Sigmoid colon (tissue), 7 donors: Measurements from ENCODE around the gene SHC1. TPM values are rescaled to one million over a fixed set of nuclear protein-coding genes. Genes with fewer than 3 reads are reported as not detected.

ENCODE experiments used
- DNase-seq: peaks from one replicate; pipeline ENCODE4 v3.0.0-alpha.2; 2019
- H3K27ac ChIP-seq, 4 donors: fragments of 200-600 bp; sonication (generic); one replicate each; pipeline ENCODE4 v1.5.1; 2016 to 2019; ENCODE audit warnings: mild to moderate bottlenecking in 1 of 4
- H3K27me3 ChIP-seq, 3 donors: fragments of 200-600 bp; sonication (generic); one replicate each; pipeline ENCODE4 v1.5.1; 2019; ENCODE audit warnings: mild to moderate bottlenecking in 1 of 3
- H3K36me3 ChIP-seq, 4 donors: fragments of 200-600 bp; sonication (generic); one replicate each; pipeline ENCODE4 v1.5.1; 2016 to 2019
- H3K4me1 ChIP-seq, 4 donors: fragments of 200-600 bp; sonication (generic); one replicate each; pipeline ENCODE4 v1.5.1; 2017 to 2019
- H3K4me3 ChIP-seq, 4 donors: fragments of 200-600 bp; sonication (generic); one replicate each; pipeline ENCODE4 v1.5.1; 2017 to 2019; ENCODE audit warnings: mild to moderate bottlenecking in 2 of 4, moderate library complexity in 1 of 4
- H3K9me3 ChIP-seq, 4 donors: fragments of 200-600 bp in 3 of 4; sonication (generic) in 3 of 4; one replicate each; pipeline versions ENCODE4 v1.5.1 to v1.6.1; 2013 to 2019
- EP300 ChIP-seq, 4 donors: sonication (generic); formaldehyde crosslinking; IDR thresholded peaks; one replicate each; pipeline ENCODE4 v1.6.1; 2017; ENCODE audit warnings: antibody characterized with exemption in 4 of 4
- POLR2A ChIP-seq, 2 donors: fragments of 450-650 bp; IDR thresholded peaks; one replicate each; pipeline ENCODE4 v1.6.1; 2016; ENCODE audit warnings: antibody characterized with exemption in 2 of 2, mild to moderate bottlenecking in 2 of 2, moderate library complexity in 2 of 2
- POLR2AphosphoS5 ChIP-seq, 4 donors: sonication (generic); formaldehyde crosslinking; IDR thresholded peaks; one replicate each; pipeline ENCODE4 v1.6.1; 2017; ENCODE audit warnings: antibody characterized with exemption in 4 of 4
- WGBS, 2 donors: extraction: QIAGEN DNeasy Blood & Tissue Kit; methylation state at CpG; one replicate each; pipeline ENCODE4 v1.1.7; 2013; 5-methylcytosine and 5-hydroxymethylcytosine counted together
- intact Hi-C: fragments of 100-400 bp; cut with DNase I; formaldehyde crosslinking; loops from one replicate; pipeline ENCODE4 v1.15.1; 2023
- polyA plus RNA-seq, 3 donors: library from polyadenylated mRNA; stranded (reverse); fragments of 200-250 nt; gene quantifications; one replicate each; pipeline ENCODE4 v1.2.3, GENCODE V29; 2013
- total RNA-seq, 4 donors: library from RNA; depleted of rRNA; stranded (reverse); fragments of >200 nt; gene quantifications; one replicate each; pipeline ENCODE4 v1.1.0, GENCODE V29; 2016
- TF ChIP-seq, protein P1 (sequence below), 4 experiments: fragments of 450-650 bp in 3 of 4; fragments of 200-600 bp in 1 of 4; IDR thresholded peaks; one replicate each; pipeline ENCODE4 v1.5.1; 2016 to 2019; ENCODE audit warnings: antibody characterized with exemption in 4 of 4, mild to moderate bottlenecking in 3 of 4, moderate library complexity in 2 of 4
- donor health status: healthy with polysubstance abuse.
- donor health status: Bipolar disorder and iron deficiency.
- donor health status: healthy.

Gene SHC1
- total and polyA plus RNA-seq, 7 donors: 49.2 to 80.4 (median 62.6) TPM

DNA sequence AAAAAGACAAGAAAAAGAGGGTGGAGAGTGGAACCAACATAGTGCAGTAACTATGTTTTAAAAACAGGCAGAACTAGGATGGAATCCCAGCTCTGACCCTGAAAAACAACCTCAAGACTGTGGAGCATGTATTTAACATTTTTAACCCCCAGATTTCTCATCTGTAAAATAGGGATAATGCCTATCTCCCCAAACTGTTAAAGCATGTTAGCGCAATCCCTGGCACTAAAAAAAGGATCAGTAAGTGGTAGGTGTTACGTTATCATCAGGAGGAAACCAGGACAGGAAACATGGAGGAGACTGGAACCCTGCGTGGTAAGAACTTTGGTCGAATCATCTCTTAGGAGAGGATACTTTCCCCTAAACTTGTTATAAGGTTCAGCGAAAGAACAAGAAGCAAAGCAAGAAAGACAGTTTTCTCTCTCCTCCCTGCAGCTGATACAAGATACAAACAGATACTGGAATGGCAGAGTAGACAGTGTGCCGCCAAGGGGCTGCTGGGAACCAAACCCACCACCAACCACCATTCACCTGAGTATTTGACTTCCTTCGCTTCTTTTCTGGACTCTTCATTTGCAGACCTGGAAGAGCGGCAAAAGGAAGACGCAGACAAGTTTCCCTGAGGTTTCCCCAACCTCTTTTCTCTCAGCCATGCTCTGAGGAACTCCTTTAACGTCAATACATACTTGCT lies 10.0 kb downstream of the SHC1 start:
- H3K9me3 ChIP-seq: no peaks in the 10 kb centered on the region
- TF ChIP-seq, protein P1, sequence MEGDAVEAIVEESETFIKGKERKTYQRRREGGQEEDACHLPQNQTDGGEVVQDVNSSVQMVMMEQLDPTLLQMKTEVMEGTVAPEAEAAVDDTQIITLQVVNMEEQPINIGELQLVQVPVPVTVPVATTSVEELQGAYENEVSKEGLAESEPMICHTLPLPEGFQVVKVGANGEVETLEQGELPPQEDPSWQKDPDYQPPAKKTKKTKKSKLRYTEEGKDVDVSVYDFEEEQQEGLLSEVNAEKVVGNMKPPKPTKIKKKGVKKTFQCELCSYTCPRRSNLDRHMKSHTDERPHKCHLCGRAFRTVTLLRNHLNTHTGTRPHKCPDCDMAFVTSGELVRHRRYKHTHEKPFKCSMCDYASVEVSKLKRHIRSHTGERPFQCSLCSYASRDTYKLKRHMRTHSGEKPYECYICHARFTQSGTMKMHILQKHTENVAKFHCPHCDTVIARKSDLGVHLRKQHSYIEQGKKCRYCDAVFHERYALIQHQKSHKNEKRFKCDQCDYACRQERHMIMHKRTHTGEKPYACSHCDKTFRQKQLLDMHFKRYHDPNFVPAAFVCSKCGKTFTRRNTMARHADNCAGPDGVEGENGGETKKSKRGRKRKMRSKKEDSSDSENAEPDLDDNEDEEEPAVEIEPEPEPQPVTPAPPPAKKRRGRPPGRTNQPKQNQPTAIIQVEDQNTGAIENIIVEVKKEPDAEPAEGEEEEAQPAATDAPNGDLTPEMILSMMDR (IDR thresholded peaks at IDR 0.05): no peak
- intact Hi-C loops: loop anchor here (1.0 to 5.0 kb wide), 2 partner anchors 37 to 57 kb away; no protein-coding TSS in a partner anchor
- no peak for DNase-seq
- peak overlapping the region; percentile 94 to 99 (median 96) for H3K27ac ChIP-seq
- no peaks in the 10 kb centered on the region for H3K27me3 ChIP-seq
- 25 to 28% methylated on average over 10 of the region's 10 CpGs for WGBS, 2 donors
- peaks cover 0 to 49% (median 43%) of the 10 kb centered on the region in 4 donors for H3K4me1 ChIP-seq
- H3K36me3 ChIP-seq: peaks cover 21 to 45% (median 34%) of the 10 kb centered on the region in 4 donors
- H3K4me3 ChIP-seq: peak overlapping the region; percentile 69 to 98 (median 92)

DNA sequence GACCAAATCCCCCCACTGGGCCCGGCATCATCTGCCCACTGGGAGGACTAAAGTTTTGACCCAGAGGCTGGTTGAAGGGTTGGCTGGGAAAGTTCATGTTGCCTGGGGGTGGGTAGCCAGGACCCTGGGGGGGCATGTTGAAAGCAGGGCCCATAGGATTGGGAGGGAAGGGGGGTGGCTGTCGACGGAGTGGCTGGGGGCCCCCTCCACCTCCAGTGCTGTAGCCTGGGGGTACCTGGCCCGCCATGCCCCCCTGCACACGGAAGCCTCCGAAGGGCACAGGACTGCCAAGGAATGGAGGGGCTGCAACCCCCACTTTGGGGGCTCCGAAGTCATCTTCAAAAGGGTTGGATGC lies 11.1 kb downstream of the SHC1 start:
- no peaks in the 10 kb centered on the region for H3K27me3 ChIP-seq
- TF ChIP-seq POLR2AphosphoS5 (IDR thresholded peaks at IDR 0.05): no peak
- DNase-seq: no peak
- H3K4me3 ChIP-seq: no peak overlapping the region
- intact Hi-C loops: no loop called here
- H3K4me1 ChIP-seq: peaks cover 0 to 61% (median 55%) of the 10 kb centered on the region in 4 donors
- peak overlapping the region in 1 of 4 donors; percentile 11 for H3K27ac ChIP-seq
- H3K9me3 ChIP-seq: no peaks in the 10 kb centered on the region
- 94 to 96% methylated on average over 7 of the region's 7 CpGs for WGBS, 2 donors
- H3K36me3 ChIP-seq: peaks cover 16 to 34% (median 25%) of the 10 kb centered on the region in 4 donors

- TF ChIP-seq, protein P1 (IDR thresholded peaks at IDR 0.05): no peak
- TF ChIP-seq EP300 (IDR thresholded peaks at IDR 0.05) (no peak), POLR2A (IDR thresholded peaks at IDR 0.05) (no peak), POLR2AphosphoS5 (IDR thresholded peaks at IDR 0.05) (no peak)
- intact Hi-C loops: no loop called here
- no peak overlapping the region for H3K27ac ChIP-seq
- no peaks in the 10 kb centered on the region for H3K27me3 ChIP-seq
- peaks cover 14 to 28% (median 20%) of the 10 kb centered on the region in 4 donors for H3K36me3 ChIP-seq
- no peaks in the 10 kb centered on the region for H3K9me3 ChIP-seq
- H3K4me3 ChIP-seq: no peak overlapping the region
- 90 to 93% methylated on average over 16 of the region's 16 CpGs for WGBS, 2 donors
- peaks cover 0 to 66% (median 61%) of the 10 kb centered on the region in 4 donors for H3K4me1 ChIP-seq
- DNase-seq: no peak
Observed at GRCh38 chr1:154958681-154959425, 11.7 kb downstream of the SHC1 start.

- H3K36me3 ChIP-seq: peaks cover 11 to 20% (median 16%) of the 10 kb centered on the region in 4 donors
- peaks cover 0 to 69% (median 66%) of the 10 kb centered on the region in 4 donors for H3K4me1 ChIP-seq
- H3K27me3 ChIP-seq: no peaks in the 10 kb centered on the region
- DNase-seq: no peak
- intact Hi-C loops: no loop called here
- TF ChIP-seq POLR2A (IDR thresholded peaks at IDR 0.05) (no peak), EP300 (IDR thresholded peaks at IDR 0.05) (no peak), POLR2AphosphoS5 (IDR thresholded peaks at IDR 0.05) (no peak)
- TF ChIP-seq, protein P1 (IDR thresholded peaks at IDR 0.05): no peak
- H3K9me3 ChIP-seq: no peaks in the 10 kb centered on the region
- peak overlapping the region; percentile 86 to 88 (median 87) for H3K27ac ChIP-seq
- no peak overlapping the region for H3K4me3 ChIP-seq
- WGBS, 2 donors: 87 to 89% methylated on average over 2 of the region's 2 CpGs
Observed at GRCh38 chr1:154958036-154958435, 12.5 kb downstream of the SHC1 start.

DNA sequence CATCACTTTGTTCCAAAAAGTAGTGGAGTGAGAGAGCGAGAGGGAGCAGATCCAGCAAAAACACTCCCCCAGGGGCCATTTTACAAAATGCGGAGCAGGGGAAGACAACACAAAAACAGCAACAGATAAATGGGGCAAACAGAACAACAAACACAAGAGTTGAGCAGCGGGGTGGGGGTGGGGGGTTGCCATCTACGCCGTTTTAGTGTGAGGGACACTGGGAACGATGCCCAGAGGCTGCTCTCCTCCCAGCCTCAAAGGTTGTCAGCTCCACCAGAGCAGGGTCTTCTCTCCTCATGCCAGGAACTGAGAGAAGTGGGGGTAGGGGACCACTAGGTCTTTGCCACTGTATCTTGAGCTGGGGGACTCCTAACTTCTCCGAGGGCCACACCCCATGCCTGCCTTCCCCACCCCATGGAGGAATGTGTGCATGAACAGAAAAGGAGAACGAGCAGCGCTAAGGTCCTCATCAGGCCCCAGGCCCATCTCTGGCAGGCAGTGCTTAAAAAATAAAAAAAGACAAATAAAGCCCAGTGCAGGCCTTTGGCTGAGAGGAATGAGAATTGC lies 13.4 kb downstream of the SHC1 start:
- Histone ChIP-seq H3K36me3 (peaks cover 11 to 16% (median 16%) of the 10 kb centered on the region in 4 donors), H3K4me1 (peaks cover 0 to 69% (median 67%) of the 10 kb centered on the region in 4 donors), H3K4me3 (no peak overlapping the region), H3K9me3 (no peaks in the 10 kb centered on the region), H3K27ac (peak overlapping the region; percentile 86 to 88 (median 87)), H3K27me3 (no peaks in the 10 kb centered on the region)
- WGBS, 2 donors: 45 to 52% methylated on average over 9 of the region's 9 CpGs
- TF ChIP-seq EP300 (IDR thresholded peaks at IDR 0.05): no peak
- no peak for TF ChIP-seq POLR2AphosphoS5 (IDR thresholded peaks at IDR 0.05)
- TF ChIP-seq POLR2A (IDR thresholded peaks at IDR 0.05): no peak
- TF ChIP-seq, protein P1 (IDR thresholded peaks at IDR 0.05): no peak
- DNase-seq: no peak
- intact Hi-C loops: no loop called here
